GM12878 (cell line): Measurements from ENCODE around the gene PDE9A.

Source experiments
- BACH1 ChIP-seq: fragments of 450-650 bp; IDR thresholded peaks from 2 replicates; pipeline ENCODE4 v1.6.1; 2017; ENCODE audit warnings: mild to moderate bottlenecking, borderline replicate concordance
- CEBPB ChIP-seq, 2 experiments: fragments of 150-350 bp in 1 of 2; IDR thresholded peaks; 2 replicates each; pipeline ENCODE4 v1.6.1; 2012 to 2014; ENCODE audit warnings: low read depth in 2 of 2, low read length in 2 of 2, borderline replicate concordance in 1 of 2, inconsistent platforms in 1 of 2
- CTCF ChIP-seq, 3 experiments: IDR thresholded peaks in 2 of 3; conservative IDR thresholded peaks in 1 of 3; 2 replicates each; pipeline ENCODE4 v1.5.1; 2011; ENCODE audit warnings: low read depth in 3 of 3, low read length in 3 of 3, mild to moderate bottlenecking in 3 of 3, control low read depth in 2 of 3, moderate library complexity in 2 of 3, inconsistent platforms in 1 of 3, mixed read lengths in 1 of 3; ENCODE audit not compliant: control insufficient read depth in 2 of 3, insufficient read depth in 1 of 3; ENCODE audit errors: extremely low read depth in 1 of 3
- ELK1 ChIP-seq: IDR thresholded peaks from 2 replicates; pipeline ENCODE4 v1.6.1; 2012; ENCODE audit warnings: low read depth, low read length, improper control_type of control experiment
- EP300 ChIP-seq, 2 experiments: fragments of 150-350 bp in 1 of 2; IDR thresholded peaks; 2 replicates each; pipeline ENCODE4 v1.6.1; 2011 to 2012; ENCODE audit warnings: low read depth in 2 of 2, low read length in 2 of 2, borderline replicate concordance in 1 of 2, improper control_type of control experiment in 1 of 2, inconsistent platforms in 1 of 2; ENCODE audit not compliant: control insufficient read depth in 1 of 2
- HDAC2 ChIP-seq: fragments of 200-600 bp; sonication (generic); IDR thresholded peaks from 2 replicates; pipeline ENCODE4 v1.6.1; 2017
- JUND ChIP-seq: IDR thresholded peaks from 2 replicates; pipeline ENCODE4 v1.6.1; 2012; ENCODE audit warnings: low read depth, mild to moderate bottlenecking, low read length, improper control_type of control experiment, moderate library complexity

- TF ChIP-seq ELK1 (no peak), HDAC2 (no peak), EP300 (IDR thresholded peaks at IDR 0.05; ENCODE audit: borderline replicate concordance in 1 of 2, control insufficient read depth in 1 of 2, low read depth in 2 of 2, low read length in 2 of 2) (no peak), JUND (no peak), CTCF (IDR thresholded peaks at IDR 0.05 in 2 of 3, conservative IDR thresholded peaks at IDR 0.05 in 1 of 3; ENCODE audit: control insufficient read depth in 2 of 3, extremely low read depth in 1 of 3, insufficient read depth in 1 of 3, low read depth in 3 of 3, low read length in 3 of 3) (no peak), BACH1 (no peak), CEBPB (IDR thresholded peaks at IDR 0.05; ENCODE audit: borderline replicate concordance in 1 of 2, low read depth in 2 of 2, low read length in 2 of 2) (no peak)
Observed at GRCh38 chr21:42786884-42787283, 133.5 kb downstream of the PDE9A start.
